Right renal cortex interstitium (tissue), 3 donors: ENCODE measurements around the gene C11orf58. TPM values are rescaled to one million over a fixed set of nuclear protein-coding genes. Genes with fewer than 3 reads are reported as not detected.

Experiments
- DNase-seq, 3 donors: peaks; one replicate each; pipeline ENCODE4 v3.0.0-alpha.2; 2013; ENCODE audit warnings: low read depth in 3 of 3, low spot score in 2 of 3
- polyA plus RNA-seq, 3 donors: library from polyadenylated mRNA; unstranded; fragments of 120-200 nt; gene quantifications; one replicate each; pipeline ENCODE4 v1.2.1, GENCODE V29; 2013; ENCODE audit not compliant: insufficient read length in 3 of 3

Gene C11orf58
- polyA plus RNA-seq, 3 donors = 400 to 424 (median 422) TPM

DNA sequence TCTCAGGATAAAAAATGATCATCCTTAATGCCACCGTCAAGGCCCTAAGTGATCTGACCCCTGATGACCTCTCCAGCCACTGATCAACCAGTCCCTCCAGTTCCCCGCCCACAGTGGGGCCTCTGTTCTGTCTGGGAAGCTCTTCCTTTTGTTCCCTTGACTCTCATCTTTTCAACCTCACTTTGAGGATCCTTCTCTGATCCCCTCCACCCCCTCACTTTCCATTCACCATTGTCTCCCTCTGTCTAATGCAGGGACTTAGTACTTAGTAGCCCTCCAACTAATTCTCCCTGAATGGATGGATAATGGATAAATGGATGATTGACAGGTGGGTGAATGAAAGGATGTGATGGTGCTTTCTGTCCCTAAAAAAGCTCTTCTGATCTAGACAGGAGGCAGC lies 45.6 kb downstream of the C11orf58 start:
- no peak for DNase-seq

- no peak for DNase-seq
Measured at GRCh38 chr11:16784666-16785065, 46.2 kb downstream of the C11orf58 start.

- peak; percentile 35 to 39 (median 38) for DNase-seq
Measured at GRCh38 chr11:16785520-16786128, 47.2 kb downstream of the C11orf58 start.

DNA sequence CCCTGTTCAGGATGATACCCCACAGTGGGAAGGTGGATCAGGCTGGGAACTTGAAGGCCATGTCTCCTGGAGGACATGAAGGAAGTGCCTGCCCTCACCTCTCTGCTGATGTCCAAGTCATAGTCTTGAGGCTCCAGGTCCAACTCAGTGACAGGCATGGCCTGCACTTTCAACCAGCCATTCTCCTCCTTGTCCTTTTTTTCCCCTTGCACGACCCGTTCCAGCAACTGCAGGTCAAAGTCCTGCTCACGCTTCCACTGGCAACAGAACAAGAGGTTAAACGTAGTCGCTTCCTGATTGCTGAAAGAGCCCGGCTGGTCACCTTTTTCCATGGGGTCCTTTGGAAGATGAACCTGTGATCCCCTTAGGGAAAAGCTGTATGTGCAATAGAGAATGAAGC lies 47.7 kb downstream of the C11orf58 start:
- no peak for DNase-seq

DNA sequence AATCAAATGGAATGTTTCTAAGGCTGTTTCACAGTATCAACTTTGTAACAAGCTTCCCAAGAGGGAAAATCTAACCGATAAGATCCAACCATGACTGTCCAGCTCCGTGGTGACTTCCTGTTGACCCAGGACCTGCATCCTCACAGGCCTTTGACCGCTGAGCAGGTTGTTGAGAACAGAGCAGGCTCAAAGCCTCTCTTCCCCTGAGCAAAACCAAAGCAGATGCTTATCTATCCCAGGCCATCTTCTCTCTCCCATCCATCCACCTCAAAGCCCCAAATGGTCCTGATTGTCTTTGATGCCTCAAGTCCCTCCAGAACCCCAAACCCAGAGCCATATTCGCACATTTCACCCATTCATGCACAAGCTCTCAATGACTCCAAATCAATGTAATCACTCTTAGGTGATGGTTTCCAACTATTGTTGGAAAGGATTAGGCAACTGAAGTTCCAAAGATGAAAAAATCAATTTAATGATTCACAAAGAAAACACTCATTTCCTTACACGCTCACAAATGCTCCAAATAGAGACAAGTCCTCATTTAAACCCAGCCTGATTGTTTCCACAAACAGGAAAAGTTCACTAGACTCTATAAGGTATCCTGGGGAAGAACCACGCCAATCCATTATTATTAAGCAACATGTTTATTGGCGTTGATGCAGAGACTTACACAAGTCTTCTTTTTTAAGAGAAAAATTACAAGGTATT lies 48.7 kb downstream of the C11orf58 start:
- DNase-seq = no peak

GRCh38 chr11:16788141-16789062 lies 50.0 kb downstream of the C11orf58 start:
- peak in 1 of 3 donors; percentile 19 for DNase-seq

DNA sequence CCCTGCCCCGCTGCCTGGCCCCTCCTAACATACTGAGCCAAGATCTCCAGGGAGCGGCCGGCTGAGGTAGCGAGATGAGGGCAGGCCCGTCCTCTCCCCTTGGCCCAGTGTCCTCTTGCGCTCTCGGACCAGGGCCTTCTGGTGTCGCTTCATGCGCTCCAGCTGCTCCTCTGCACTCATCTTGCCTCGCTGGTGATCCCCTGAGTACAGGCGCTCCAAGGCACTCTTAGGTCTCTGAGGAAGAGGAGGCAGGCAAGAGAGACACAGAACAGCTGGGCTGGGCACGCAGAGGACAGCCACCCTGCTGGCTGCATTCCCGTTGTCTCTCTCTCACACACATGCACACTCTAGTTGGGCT lies 50.6 kb downstream of the C11orf58 start:
- DNase-seq = no peak

GRCh38 chr11:16789560-16790485 lies 51.4 kb downstream of the C11orf58 start:
- DNase-seq = no peak

- no peak for DNase-seq
Measured at GRCh38 chr11:16790486-16791190, 52.2 kb downstream of the C11orf58 start.

- DNase-seq = no peak
Measured at GRCh38 chr11:16791191-16791961, 52.9 kb downstream of the C11orf58 start.

- no peak for DNase-seq
Measured at GRCh38 chr11:16792426-16792825, 54.0 kb downstream of the C11orf58 start.

- DNase-seq = no peak
Measured at GRCh38 chr11:16793009-16793408, 54.6 kb downstream of the C11orf58 start.

DNA sequence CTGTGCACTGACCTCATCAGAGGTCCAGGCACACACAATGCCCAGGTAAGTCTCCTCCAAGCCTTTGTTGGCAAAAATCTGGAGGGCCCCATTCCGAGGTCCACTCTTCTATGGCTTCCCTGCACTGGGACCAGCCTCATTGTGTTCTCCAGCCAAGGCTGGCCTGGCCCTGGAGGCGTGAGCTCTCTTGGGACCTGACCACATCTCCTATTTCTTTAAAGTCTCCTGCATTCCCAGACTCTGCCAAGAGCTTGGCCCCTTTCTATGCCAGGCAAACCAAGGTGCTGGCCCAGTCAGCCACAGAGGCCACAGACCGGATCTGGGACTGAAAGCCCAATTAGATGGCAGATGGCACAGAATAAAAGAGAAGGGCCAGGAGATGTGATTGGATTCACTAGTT lies 55.1 kb downstream of the C11orf58 start:
- no peak for DNase-seq

- no peak for DNase-seq
Measured at GRCh38 chr11:16794047-16794818, 55.8 kb downstream of the C11orf58 start.

DNA sequence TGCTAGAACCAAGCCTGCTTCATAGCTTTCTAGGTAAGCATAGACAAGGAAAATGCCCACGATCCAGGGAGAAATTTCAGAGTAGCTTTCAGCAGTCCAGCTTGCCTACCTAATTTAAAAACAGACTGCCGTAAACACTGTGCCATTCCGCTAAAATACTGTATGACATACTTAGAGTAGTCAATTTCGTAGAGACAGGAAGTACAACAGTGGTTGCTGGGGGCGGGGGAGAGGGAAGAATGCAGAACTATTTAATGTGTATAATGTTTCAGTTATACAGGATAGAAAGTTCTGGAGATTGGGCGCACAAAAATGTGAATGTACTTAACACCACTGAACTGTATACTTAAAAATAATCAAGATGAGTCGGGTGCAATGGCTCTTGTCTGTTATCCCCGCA lies 56.7 kb downstream of the C11orf58 start:
- no peak for DNase-seq

GRCh38 chr11:16796311-16796710 lies 57.9 kb downstream of the C11orf58 start:
- DNase-seq = no peak

- DNase-seq = no peak
Measured at GRCh38 chr11:16797776-16798175, 59.3 kb downstream of the C11orf58 start.

- no peak for DNase-seq
Measured at GRCh38 chr11:16799221-16799620, 60.8 kb downstream of the C11orf58 start.
